ENCODE measurements around the gene SYNE1.
"Not testable (repeated sequence)": the region's sequence is repeated elsewhere in the genome, so short reads cannot be mapped to it uniquely, and the experiment has no call there.

SYNE1 gene

DNA sequence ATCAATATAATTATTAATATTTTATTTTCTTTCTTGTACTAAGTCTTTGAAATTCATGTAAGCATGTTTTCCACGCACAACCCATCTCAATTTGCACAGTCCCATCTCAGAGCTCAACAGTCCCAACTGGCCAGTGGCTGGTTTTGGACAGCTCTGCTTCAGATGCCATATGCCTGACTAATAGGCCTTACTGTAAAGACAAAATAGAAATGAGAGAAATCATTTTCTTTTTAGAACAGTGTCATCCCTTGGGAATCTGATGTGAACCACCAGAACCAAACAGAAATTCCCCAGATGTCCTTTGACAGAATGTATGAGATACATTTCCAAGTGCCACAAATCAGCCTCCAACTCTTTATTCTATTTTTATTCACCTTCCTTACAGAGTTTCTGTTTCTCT, 490.8 kb downstream of the SYNE1 start:
- no peaks in the 10 kb centered on the region for H3K27me3 ChIP-seq (ENCODE audit: insufficient read depth, poor library complexity, severe bottlenecking)
- TF ChIP-seq, protein P1, sequence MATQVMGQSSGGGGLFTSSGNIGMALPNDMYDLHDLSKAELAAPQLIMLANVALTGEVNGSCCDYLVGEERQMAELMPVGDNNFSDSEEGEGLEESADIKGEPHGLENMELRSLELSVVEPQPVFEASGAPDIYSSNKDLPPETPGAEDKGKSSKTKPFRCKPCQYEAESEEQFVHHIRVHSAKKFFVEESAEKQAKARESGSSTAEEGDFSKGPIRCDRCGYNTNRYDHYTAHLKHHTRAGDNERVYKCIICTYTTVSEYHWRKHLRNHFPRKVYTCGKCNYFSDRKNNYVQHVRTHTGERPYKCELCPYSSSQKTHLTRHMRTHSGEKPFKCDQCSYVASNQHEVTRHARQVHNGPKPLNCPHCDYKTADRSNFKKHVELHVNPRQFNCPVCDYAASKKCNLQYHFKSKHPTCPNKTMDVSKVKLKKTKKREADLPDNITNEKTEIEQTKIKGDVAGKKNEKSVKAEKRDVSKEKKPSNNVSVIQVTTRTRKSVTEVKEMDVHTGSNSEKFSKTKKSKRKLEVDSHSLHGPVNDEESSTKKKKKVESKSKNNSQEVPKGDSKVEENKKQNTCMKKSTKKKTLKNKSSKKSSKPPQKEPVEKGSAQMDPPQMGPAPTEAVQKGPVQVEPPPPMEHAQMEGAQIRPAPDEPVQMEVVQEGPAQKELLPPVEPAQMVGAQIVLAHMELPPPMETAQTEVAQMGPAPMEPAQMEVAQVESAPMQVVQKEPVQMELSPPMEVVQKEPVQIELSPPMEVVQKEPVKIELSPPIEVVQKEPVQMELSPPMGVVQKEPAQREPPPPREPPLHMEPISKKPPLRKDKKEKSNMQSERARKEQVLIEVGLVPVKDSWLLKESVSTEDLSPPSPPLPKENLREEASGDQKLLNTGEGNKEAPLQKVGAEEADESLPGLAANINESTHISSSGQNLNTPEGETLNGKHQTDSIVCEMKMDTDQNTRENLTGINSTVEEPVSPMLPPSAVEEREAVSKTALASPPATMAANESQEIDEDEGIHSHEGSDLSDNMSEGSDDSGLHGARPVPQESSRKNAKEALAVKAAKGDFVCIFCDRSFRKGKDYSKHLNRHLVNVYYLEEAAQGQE (IDR thresholded peaks at IDR 0.05; ENCODE audit: insufficient replicate concordance, low read depth), result no peak
- TF ChIP-seq GABPA (IDR thresholded peaks at IDR 0.05; ENCODE audit: low read depth) (no peak), SPI1 (IDR thresholded peaks at IDR 0.05; ENCODE audit: borderline replicate concordance, low read depth) (no peak), POLR2AphosphoS5 (IDR thresholded peaks at IDR 0.05; ENCODE audit: low read depth) (no peak)
- TF ChIP-seq, protein P2, sequence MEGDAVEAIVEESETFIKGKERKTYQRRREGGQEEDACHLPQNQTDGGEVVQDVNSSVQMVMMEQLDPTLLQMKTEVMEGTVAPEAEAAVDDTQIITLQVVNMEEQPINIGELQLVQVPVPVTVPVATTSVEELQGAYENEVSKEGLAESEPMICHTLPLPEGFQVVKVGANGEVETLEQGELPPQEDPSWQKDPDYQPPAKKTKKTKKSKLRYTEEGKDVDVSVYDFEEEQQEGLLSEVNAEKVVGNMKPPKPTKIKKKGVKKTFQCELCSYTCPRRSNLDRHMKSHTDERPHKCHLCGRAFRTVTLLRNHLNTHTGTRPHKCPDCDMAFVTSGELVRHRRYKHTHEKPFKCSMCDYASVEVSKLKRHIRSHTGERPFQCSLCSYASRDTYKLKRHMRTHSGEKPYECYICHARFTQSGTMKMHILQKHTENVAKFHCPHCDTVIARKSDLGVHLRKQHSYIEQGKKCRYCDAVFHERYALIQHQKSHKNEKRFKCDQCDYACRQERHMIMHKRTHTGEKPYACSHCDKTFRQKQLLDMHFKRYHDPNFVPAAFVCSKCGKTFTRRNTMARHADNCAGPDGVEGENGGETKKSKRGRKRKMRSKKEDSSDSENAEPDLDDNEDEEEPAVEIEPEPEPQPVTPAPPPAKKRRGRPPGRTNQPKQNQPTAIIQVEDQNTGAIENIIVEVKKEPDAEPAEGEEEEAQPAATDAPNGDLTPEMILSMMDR (IDR thresholded peaks at IDR 0.05; ENCODE audit: insufficient read depth, low read length), result no peak
- no peak for DNase-seq (ENCODE audit: low read depth in 1 of 2, low spot score in 1 of 2)
- H3K4me3 ChIP-seq (replicated peaks; ENCODE audit: insufficient read depth, low read length), result no peak overlapping the region
- no peak overlapping the region for H3K27ac ChIP-seq (replicated peaks)

DNA sequence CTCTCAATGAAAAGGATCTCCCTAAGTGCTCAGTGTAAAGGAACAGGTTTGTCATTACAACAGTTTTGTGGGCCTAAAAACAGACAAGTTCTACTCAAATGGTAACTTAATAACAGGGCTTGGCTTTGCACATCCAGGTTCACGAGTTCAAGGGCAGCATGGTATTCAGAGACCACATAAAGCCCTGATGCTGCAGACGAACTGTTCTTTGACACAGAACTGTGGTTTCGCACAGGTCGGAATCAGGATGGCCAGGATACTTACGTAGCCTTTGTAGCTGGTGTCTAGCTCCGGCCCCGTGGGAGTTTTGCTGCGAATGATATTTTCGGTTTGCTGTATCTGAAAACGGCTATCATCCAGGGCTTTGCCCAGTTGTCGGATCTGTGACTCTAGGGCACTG, 493.8 kb downstream of the SYNE1 start:
- DNase-seq (ENCODE audit: low read depth in 1 of 2, low spot score in 1 of 2), result no peak
- Histone ChIP-seq H3K4me3 (replicated peaks; ENCODE audit: insufficient read depth, low read length) (no peak overlapping the region), H3K27ac (replicated peaks) (no peak overlapping the region)

DNA sequence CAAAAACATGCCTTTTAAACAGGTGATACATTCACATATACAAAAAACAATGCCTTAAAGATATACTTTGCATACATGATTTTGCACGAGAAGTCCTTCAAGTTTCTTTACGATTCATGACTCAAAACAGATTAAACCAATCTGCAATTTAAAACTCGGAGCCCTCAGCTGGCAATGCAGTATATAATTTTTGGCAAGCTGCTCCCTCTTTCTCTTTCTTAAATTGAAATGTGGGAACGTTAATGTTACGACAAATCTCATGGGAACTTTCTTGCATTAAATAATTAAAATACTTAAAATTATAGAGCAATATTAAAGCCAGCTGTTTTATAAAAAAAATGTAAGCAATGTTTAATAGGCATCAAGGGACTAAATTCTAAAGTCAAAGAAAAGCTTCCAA, 495.1 kb downstream of the SYNE1 start:
- Histone ChIP-seq H3K27me3 (ENCODE audit: insufficient read depth, poor library complexity, severe bottlenecking) (no peaks in the 10 kb centered on the region), H3K4me3 (replicated peaks; ENCODE audit: insufficient read depth, low read length) (no peak overlapping the region), H3K27ac (replicated peaks) (no peak overlapping the region)
- TF ChIP-seq POLR2AphosphoS5 (IDR thresholded peaks at IDR 0.05; ENCODE audit: low read depth) (no peak), SPI1 (IDR thresholded peaks at IDR 0.05; ENCODE audit: borderline replicate concordance, low read depth) (no peak)
- TF ChIP-seq, protein P1 (IDR thresholded peaks at IDR 0.05; ENCODE audit: insufficient replicate concordance, low read depth), result no peak
- DNase-seq (ENCODE audit: low read depth in 1 of 2, low spot score in 1 of 2), result no peak

More for the DNA sequence above, 493.8 kb downstream of the SYNE1 start:
- H3K27me3 ChIP-seq (ENCODE audit: insufficient read depth, poor library complexity, severe bottlenecking), result no peaks in the 10 kb centered on the region
- TF ChIP-seq SPI1 (IDR thresholded peaks at IDR 0.05; ENCODE audit: borderline replicate concordance, low read depth) (no peak), POLR2AphosphoS5 (IDR thresholded peaks at IDR 0.05; ENCODE audit: low read depth) (no peak), GABPA (IDR thresholded peaks at IDR 0.05; ENCODE audit: low read depth) (no peak)
- TF ChIP-seq, protein P2 (IDR thresholded peaks at IDR 0.05; ENCODE audit: insufficient read depth, low read length), result no peak
- TF ChIP-seq, protein P1 (IDR thresholded peaks at IDR 0.05; ENCODE audit: insufficient replicate concordance, low read depth), result no peak

DNA sequence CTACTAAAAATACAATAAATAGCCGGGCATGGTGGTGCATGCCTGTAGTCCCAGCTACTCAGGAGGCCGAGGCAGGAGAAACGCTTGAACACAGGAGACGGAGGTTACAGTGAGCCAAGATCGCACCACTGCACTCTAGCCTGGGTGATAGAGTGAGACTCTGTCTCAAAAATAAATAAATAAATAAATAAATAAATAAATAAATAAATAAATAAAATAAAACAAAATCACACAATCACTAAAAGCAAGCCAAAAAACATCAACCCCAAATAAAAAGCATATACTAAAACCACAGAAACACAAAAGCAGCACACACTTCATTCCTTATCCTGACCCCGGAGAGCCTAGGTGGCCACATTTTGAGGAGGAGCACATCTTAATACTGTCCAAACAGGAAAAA, 498.8 kb downstream of the SYNE1 start:
- H3K4me3 ChIP-seq (replicated peaks; ENCODE audit: insufficient read depth, low read length); H3K27me3 ChIP-seq (ENCODE audit: insufficient read depth, poor library complexity, severe bottlenecking); H3K27ac ChIP-seq (replicated peaks); DNase-seq (ENCODE audit: low read depth in 1 of 2, low spot score in 1 of 2): not testable (repeated sequence)

All from HL-60 (cell line).